GM12878 (cell line): ENCODE measurements around the gene RIT2. TPM values are rescaled to one million over a fixed set of nuclear protein-coding genes. Genes with fewer than 3 reads are reported as not detected.

ENCODE experiments used
- ATAC-seq: fragments of 200-7000 bp; cut with Tn5 transposase; 3 replicates; pipeline ENCODE4 v1.9.1; 2020; ENCODE audit warnings: mild to moderate bottlenecking, moderate library complexity
- BruUV-seq: library from RNA; stranded (reverse); fragments of 400-500 nt; replicated peaks from 2 replicates; lab custom pipeline; 2021; lab: Mats Ljungman, UMichigan
- CTCF ChIA-PET: fragments of 300-600 bp; sonication (Branson Sonifier 250); formaldehyde crosslinking; extraction: SDS; loops from one replicate; lab custom pipeline; 2021; ENCODE audit warnings: inconsistent platforms; lab: Yijun Ruan, JAX
- POLR2A ChIA-PET: fragments of 350-600 bp; formaldehyde crosslinking; extraction: SDS; loops from one replicate; lab custom pipeline; 2021; ENCODE audit warnings: inconsistent platforms; lab: Charles Lee
- RAD21 ChIA-PET: fragments of 300-600 bp; sonication (Branson Sonifier 250); formaldehyde crosslinking; loops from one replicate; lab custom pipeline; 2023; ENCODE audit warnings: antibody characterized with exemption; ENCODE audit not compliant: unreplicated experiment; lab: Charles Lee
- SMC1A ChIA-PET: fragments of 300-600 bp; sonication (Branson Sonifier 250); formaldehyde crosslinking; loops from one replicate; lab custom pipeline; 2023; ENCODE audit not compliant: unreplicated experiment, uncharacterized antibody; lab: Charles Lee
- DNase-seq: peaks from one replicate; pipeline ENCODE4 v3.0.0-alpha.2; 2011; ENCODE audit warnings: low read depth, low spot score
- FAIRE-seq: peaks from 3 replicates; lab custom pipeline; 2011; peaks lifted over from hg19 to GRCh38; lab: Jason Lieb, UNC
- H2AFZ ChIP-seq: 2 replicates; pipeline ENCODE4 v1.6.0; 2011; ENCODE audit warnings: low read depth, low read length, control low read depth; ENCODE audit not compliant: control insufficient read depth
- H3K27ac ChIP-seq: 2 replicates; pipeline ENCODE4 v1.5.1; 2011; ENCODE audit warnings: control low read depth; ENCODE audit not compliant: control insufficient read depth, insufficient read depth
- H3K27me3 ChIP-seq, 2 experiments: replicated peaks in 1 of 2; 2 replicates each; pipeline versions ENCODE4 v1.6.0 to v1.6.1; 2011; ENCODE audit warnings: low read length in 1 of 2; ENCODE audit not compliant: control insufficient read depth in 2 of 2, insufficient read depth in 2 of 2
- H3K36me3 ChIP-seq, 2 experiments: 2 replicates each; pipeline ENCODE4 v1.5.1; 2011; ENCODE audit warnings: low read length in 1 of 2; ENCODE audit not compliant: control insufficient read depth in 2 of 2, insufficient read depth in 2 of 2
- H3K4me1 ChIP-seq: 2 replicates; pipeline ENCODE4 v1.6.1; 2011; ENCODE audit warnings: mild to moderate bottlenecking, low read length, moderate library complexity, mixed read lengths; ENCODE audit not compliant: control insufficient read depth, insufficient read depth
- H3K4me2 ChIP-seq: 2 replicates; pipeline ENCODE4 v1.6.0; 2011; ENCODE audit warnings: control low read depth; ENCODE audit not compliant: control insufficient read depth, insufficient read depth
- H3K4me3 ChIP-seq: fragments of 200-600 bp; sonication (generic); 2 replicates; pipeline ENCODE4 v1.5.1; 2016
- H3K79me2 ChIP-seq: 2 replicates; pipeline ENCODE4 v1.6.0; 2011; ENCODE audit warnings: low read length; ENCODE audit not compliant: control insufficient read depth, insufficient read depth
- H3K9ac ChIP-seq: 2 replicates; pipeline ENCODE4 v1.8.0; 2011; ENCODE audit warnings: low read length, control low read depth, mixed read lengths; ENCODE audit not compliant: control insufficient read depth, insufficient read depth
- H3K9me3 ChIP-seq: replicated peaks from 3 replicates; pipeline ENCODE4 v1.5.1; 2011; ENCODE audit warnings: mild to moderate bottlenecking, low read length; ENCODE audit not compliant: control insufficient read depth, insufficient read depth
- H4K20me1 ChIP-seq: 2 replicates; pipeline ENCODE4 v1.6.0; 2011; ENCODE audit not compliant: control insufficient read depth, insufficient read depth
- ATF2 ChIP-seq: IDR thresholded peaks from 2 replicates; pipeline ENCODE4 v1.6.1; 2012; ENCODE audit warnings: low read length, inconsistent platforms
- CBX5 ChIP-seq: sonication (generic); IDR thresholded peaks from 2 replicates; pipeline ENCODE4 v1.6.1; 2016; ENCODE audit warnings: low read depth, moderate library complexity, mild to moderate bottlenecking, inconsistent platforms
- CREM ChIP-seq: IDR thresholded peaks from 2 replicates; pipeline ENCODE4 v1.6.1; 2014; ENCODE audit warnings: antibody characterized with exemption, low read depth
- EED ChIP-seq: sonication (generic); IDR thresholded peaks from 2 replicates; pipeline ENCODE4 v1.6.1; 2016; ENCODE audit warnings: antibody characterized with exemption, low read depth
- EZH2 ChIP-seq: IDR thresholded peaks from 2 replicates; pipeline ENCODE4 v1.6.1; 2012; ENCODE audit warnings: low read depth, mild to moderate bottlenecking, control low read depth, inconsistent platforms, low read length, borderline replicate concordance; ENCODE audit not compliant: control insufficient read depth
- GATAD2B ChIP-seq: fragments of 450-650 bp; conservative IDR thresholded peaks from 2 replicates; pipeline ENCODE4 v1.6.1; 2017; ENCODE audit warnings: low read depth, mild to moderate bottlenecking, moderate library complexity
- HDAC2 ChIP-seq: fragments of 200-600 bp; sonication (generic); IDR thresholded peaks from 2 replicates; pipeline ENCODE4 v1.6.1; 2017
- IRF5 ChIP-seq: fragments of 450-650 bp; IDR thresholded peaks from 2 replicates; pipeline ENCODE4 v1.6.1; 2017; ENCODE audit warnings: borderline replicate concordance
- LARP7 ChIP-seq: fragments of 450-650 bp; IDR thresholded peaks from 2 replicates; pipeline ENCODE4 v1.6.1; 2017; ENCODE audit warnings: mild to moderate bottlenecking
- RCOR1 ChIP-seq: conservative IDR thresholded peaks from 2 replicates; pipeline ENCODE4 v1.6.1; 2012; ENCODE audit warnings: low read depth, low read length, improper control_type of control experiment
- RELA ChIP-seq: fragments of 450-650 bp; IDR thresholded peaks from 2 replicates; pipeline ENCODE4 v1.8.0; 2014; ENCODE audit warnings: borderline replicate concordance; ENCODE audit not compliant: partially characterized antibody
- SMAD1 ChIP-seq: fragments of 450-650 bp; IDR thresholded peaks from 2 replicates; pipeline ENCODE4 v1.6.1; 2018; ENCODE audit warnings: mild to moderate bottlenecking, low read depth; ENCODE audit not compliant: partially characterized antibody
- YBX1 ChIP-seq: fragments of 450-650 bp; IDR thresholded peaks from 2 replicates; pipeline ENCODE4 v1.6.1; 2016; ENCODE audit warnings: antibody characterized with exemption
- WGBS: methylation state at CpG from one replicate; pipeline ENCODE4 v1.1.6; 2016; ENCODE audit warnings: low lambda C conversion rate; ENCODE audit not compliant: insufficient replicate concordance, insufficient coverage; ENCODE audit errors: missing lambda C conversion rate; 5-methylcytosine and 5-hydroxymethylcytosine counted together
- in situ Hi-C: fragments of 300-500 bp; cut with MboI; formaldehyde crosslinking; loops from 9 replicates; pipeline ENCODE4 v1.14.3; 2018; ENCODE audit warnings: mixed read lengths
- intact Hi-C: fragments of 100-400 bp; cut with micrococcal nuclease; formaldehyde crosslinking; loops from one replicate; pipeline ENCODE4 v1.14.2; 2022; ENCODE audit not compliant: unreplicated experiment
- polyA plus RNA-seq, 11 experiments: library from polyadenylated mRNA; depleted of rRNA in 4 of 11; unstranded in 6 of 11; stranded (reverse) in 5 of 11; fragments of >200 nt; fragmentation: Nextera tagmentation in 4 of 11; fragmentation: Illumina TruSeq in 1 of 11; extraction: Ambion mirVana in 4 of 11; extraction: Trizol in 1 of 11; gene quantifications; 1 replicate in 1 of 11; 2 replicates in 10 of 11; pipeline versions ENCODE4 v1.2.1 to v1.2.3, GENCODE V29; 2011 to 2016; ENCODE audit warnings: inconsistent platforms in 2 of 11, missing spikeins in 2 of 11, low read depth in 1 of 11
- total RNA-seq, 4 experiments: library from RNA; depleted of rRNA in 3 of 4; stranded (reverse); fragments of >200 nt in 3 of 4; fragmentation: Illumina TruSeq in 1 of 4; extraction: Trizol in 1 of 4; gene quantifications; 2 replicates each; pipeline versions ENCODE4 v1.2.1 to v1.2.3, GENCODE V29; 2013 to 2021

RIT2 gene
- total and polyA plus RNA-seq, 10 of the 15 experiments (the other 5 are each of a cell fraction or from before 2014, with no cell fraction given), result not detected

GRCh38 chr18:42745171-42745570 lies 370.3 kb downstream of the RIT2 start:
- no TSS peak for BruUV-seq
- H3K4me3 ChIP-seq, result no peak overlapping the region
- CTCF ChIA-PET, result interaction anchor here (1.3 to 1.6 kb wide), 2 partner anchors 32 to 445 kb away, joined by 3 read pairs; no protein-coding TSS in a partner anchor
- no peak overlapping the region for H3K9ac ChIP-seq
- SMC1A ChIA-PET, result interaction anchor here (0.7 to 1.4 kb wide), 3 partner anchors 9 to 80 kb away, joined by 3 read pairs; no protein-coding TSS in a partner anchor
- H4K20me1 ChIP-seq, result no peaks in the 10 kb centered on the region
- H3K9me3 ChIP-seq, result no peaks in the 10 kb centered on the region
- in situ Hi-C loops, result no loop called here
- DNase-seq (no peak), FAIRE-seq (no peak), ATAC-seq (no peak)
- TF ChIP-seq IRF5 (no peak), RCOR1 (no peak), LARP7 (no peak)
- H3K79me2 ChIP-seq, result no peaks in the 10 kb centered on the region
- no peaks in the 10 kb centered on the region for H3K27me3 ChIP-seq
- H2AFZ ChIP-seq, result no peak overlapping the region
- no peaks in the 10 kb centered on the region for H3K36me3 ChIP-seq
- no peak overlapping the region for H3K27ac ChIP-seq
- no peak overlapping the region for H3K4me2 ChIP-seq
- RAD21 ChIA-PET, result no interaction called here
- H3K4me1 ChIP-seq, result no peaks in the 10 kb centered on the region
- POLR2A ChIA-PET, result no interaction called here
- intact Hi-C loops, result no loop called here

- CTCF ChIA-PET, result interaction anchor here (1.2 kb wide), 1 partner anchor 117 kb away, joined by 4 read pairs; no protein-coding TSS in a partner anchor
- Histone ChIP-seq H3K27me3 (no peaks in the 10 kb centered on the region), H3K4me1 (no peaks in the 10 kb centered on the region), H3K9me3 (no peaks in the 10 kb centered on the region), H3K27ac (no peak overlapping the region), H2AFZ (no peak overlapping the region), H3K4me2 (no peak overlapping the region), H3K9ac (no peak overlapping the region), H3K79me2 (no peaks in the 10 kb centered on the region), H3K4me3 (no peak overlapping the region), H3K36me3 (no peaks in the 10 kb centered on the region), H4K20me1 (no peaks in the 10 kb centered on the region)
- no peak for TF ChIP-seq CBX5
- no peak for TF ChIP-seq CREM
- no peak for TF ChIP-seq EZH2
- no peak for TF ChIP-seq RELA
- no peak for TF ChIP-seq YBX1
- TF ChIP-seq HDAC2, result no peak
- no peak for TF ChIP-seq ATF2
- TF ChIP-seq EED, result no peak
- no peak for TF ChIP-seq GATAD2B
- no peak for TF ChIP-seq SMAD1
- WGBS, result 13% methylated on average over 7 of the region's 7 CpGs
- in situ Hi-C loops, result no loop called here
- FAIRE-seq (no peak), DNase-seq (no peak), ATAC-seq (no peak)
- SMC1A ChIA-PET, result interaction anchor here (1.1 to 1.6 kb wide), 3 partner anchors 10 to 418 kb away, joined by 3 to 5 read pairs (median 4); no protein-coding TSS in a partner anchor
- RAD21 ChIA-PET, result interaction anchor here (1.7 kb wide), 1 partner anchor 32 kb away, joined by 3 read pairs; no protein-coding TSS in a partner anchor
- intact Hi-C loops, result no loop called here
- no TSS peak for BruUV-seq
- POLR2A ChIA-PET, result no interaction called here
Observed at GRCh38 chr18:42743373-42744138, 371.9 kb downstream of the RIT2 start.
